Neural cell (in vitro differentiated cells): ENCODE data around the gene VPS26A. TPM values are rescaled to one million over a fixed set of nuclear protein-coding genes. Genes with fewer than 3 reads are reported as not detected.

Experiments used
- H2AFZ ChIP-seq: fragments of 200-600, 300-800 bp; sonication (generic), shearing (Covaris generic); 2 replicates; pipeline ENCODE4 v1.6.0; 2014; ENCODE audit warnings: low read depth, mild to moderate bottlenecking, antibody characterized with exemption, low read length, moderate library complexity
- H3F3A ChIP-seq: fragments of 200-600 bp; shearing (Covaris generic); 2 replicates; pipeline ENCODE4 v1.6.1; 2016; ENCODE audit warnings: mild to moderate bottlenecking, moderate library complexity, mixed read lengths, antibody characterized with exemption, low read length; ENCODE audit not compliant: insufficient read depth, poor library complexity, severe bottlenecking
- H3K27ac ChIP-seq: fragments of 200-600, 300-800 bp; sonication (generic), shearing (Covaris generic); 2 replicates; pipeline ENCODE4 v1.5.1; 2014; ENCODE audit warnings: mild to moderate bottlenecking, low read length, moderate library complexity
- H3K27me3 ChIP-seq: fragments of 300-800, 200-600 bp; sonication (generic), shearing (Covaris generic); 2 replicates; pipeline ENCODE4 v1.6.0; 2014; ENCODE audit warnings: mild to moderate bottlenecking, low read depth, low read length, moderate library complexity; ENCODE audit not compliant: insufficient read depth
- H3K36me3 ChIP-seq: fragments of 300-800, 200-600 bp; sonication (generic), shearing (Covaris generic); 2 replicates; pipeline ENCODE4 v1.5.1; 2014; ENCODE audit warnings: mild to moderate bottlenecking, antibody characterized with exemption, low read length, moderate library complexity; ENCODE audit not compliant: insufficient read depth
- H3K4me2 ChIP-seq: fragments of 300-800, 200-600 bp; sonication (generic), shearing (Covaris generic); 2 replicates; pipeline ENCODE4 v1.6.0; 2014; ENCODE audit warnings: mild to moderate bottlenecking, low read length
- H3K4me3 ChIP-seq: fragments of 300-800, 200-600 bp; sonication (generic), shearing (Covaris generic); 2 replicates; pipeline ENCODE4 v1.5.1; 2014; ENCODE audit warnings: mild to moderate bottlenecking, low read length, moderate library complexity
- H3K79me2 ChIP-seq: fragments of 200-600 bp; shearing (Covaris generic); replicated peaks from 2 replicates; pipeline ENCODE4 v1.6.0; 2014; ENCODE audit warnings: mild to moderate bottlenecking, low read length, moderate library complexity; ENCODE audit not compliant: insufficient read depth
- H3K9ac ChIP-seq: fragments of 300-800, 200-600 bp; sonication (generic), shearing (Covaris generic); 2 replicates; pipeline ENCODE4 v1.6.1; 2016; ENCODE audit warnings: mild to moderate bottlenecking, low read length, mixed read lengths
- H3K9me2 ChIP-seq: fragments of 200-600 bp; shearing (Covaris generic); 2 replicates; pipeline ENCODE4 v1.6.1; 2016; ENCODE audit warnings: mild to moderate bottlenecking, low read length, mixed read lengths; ENCODE audit not compliant: insufficient read depth
- H3K9me3 ChIP-seq: fragments of 200-600, 300-800 bp; sonication (generic), shearing (Covaris generic); 2 replicates; pipeline ENCODE4 v1.6.1; 2016; ENCODE audit warnings: mild to moderate bottlenecking, mixed run types, low read length, moderate library complexity, mixed read lengths
- H4K20me1 ChIP-seq: fragments of 200-600 bp; shearing (Covaris generic); 2 replicates; pipeline ENCODE4 v1.6.1; 2016; ENCODE audit warnings: mild to moderate bottlenecking, mixed run types; ENCODE audit not compliant: insufficient read depth
- CTCF ChIP-seq: fragments of 450-650 bp; IDR thresholded peaks from 2 replicates; pipeline ENCODE4 v1.5.1; 2014; ENCODE audit warnings: antibody characterized with exemption, mild to moderate bottlenecking, moderate library complexity; ENCODE audit not compliant: poor library complexity, severe bottlenecking
- EP300 ChIP-seq: fragments of 450-650 bp; conservative IDR thresholded peaks from 2 replicates; pipeline ENCODE4 v1.6.1; 2014; ENCODE audit warnings: antibody characterized with exemption, mild to moderate bottlenecking, moderate library complexity; ENCODE audit not compliant: poor library complexity, severe bottlenecking
- EZH2 ChIP-seq: fragments of 200-600, 300-800 bp; shearing (Covaris generic), sonication (generic); IDR thresholded peaks from 2 replicates; pipeline ENCODE4 v1.6.1; 2014; ENCODE audit warnings: antibody characterized with exemption, low read length, borderline replicate concordance, mild to moderate bottlenecking; ENCODE audit not compliant: insufficient read depth, poor library complexity, severe bottlenecking
- MXI1 ChIP-seq: fragments of 450-650 bp; conservative IDR thresholded peaks from 2 replicates; pipeline ENCODE4 v1.6.1; 2014; ENCODE audit warnings: antibody characterized with exemption, mild to moderate bottlenecking; ENCODE audit not compliant: poor library complexity, severe bottlenecking
- POLR2AphosphoS5 ChIP-seq: IDR thresholded peaks from 2 replicates; pipeline ENCODE4 v1.6.1; 2012
- RAD21 ChIP-seq: fragments of 450-650 bp; conservative IDR thresholded peaks from 2 replicates; pipeline ENCODE4 v1.6.1; 2014; ENCODE audit warnings: antibody characterized with exemption, mild to moderate bottlenecking, moderate library complexity
- REST ChIP-seq: IDR thresholded peaks from 2 replicates; pipeline ENCODE4 v1.6.1; 2012; ENCODE audit warnings: borderline replicate concordance
- SMC3 ChIP-seq: fragments of 450-650 bp; conservative IDR thresholded peaks from 2 replicates; pipeline ENCODE4 v1.6.1; 2014; ENCODE audit warnings: antibody characterized with exemption, mild to moderate bottlenecking, moderate library complexity; ENCODE audit not compliant: poor library complexity
- TAF1 ChIP-seq: IDR thresholded peaks from 2 replicates; pipeline ENCODE4 v1.6.1; 2012; ENCODE audit warnings: low read depth
- polyA plus RNA-seq: library from polyadenylated mRNA; depleted of rRNA; stranded (reverse); fragments of >200 nt; gene quantifications from 2 replicates; pipeline ENCODE4 v1.2.3, GENCODE V29; 2014

VPS26A gene
- polyA plus RNA-seq, 1 donor from 2014 or later, result 48.9 TPM

- Histone ChIP-seq H3K4me3 (peak overlapping the region; percentile 96), H3F3A (peaks cover 10% of the 10 kb centered on the region), H3K9me3 (no peaks in the 10 kb centered on the region), H3K36me3 (no peaks in the 10 kb centered on the region), H3K9me2 (no peaks in the 10 kb centered on the region), H3K4me2 (peak overlapping the region; percentile 82), H3K27me3 (no peaks in the 10 kb centered on the region), H3K79me2 (peaks cover 45% of the 10 kb centered on the region), H3K9ac (peak overlapping the region; percentile 80), H3K27ac (no peak overlapping the region), H2AFZ (no peak overlapping the region), H4K20me1 (no peaks in the 10 kb centered on the region)
- TF ChIP-seq SMC3, result no peak
- TF ChIP-seq EZH2, result no peak
- no peak for TF ChIP-seq TAF1
- TF ChIP-seq REST, result no peak
- TF ChIP-seq RAD21, result no peak
- TF ChIP-seq EP300, result no peak
- no peak for TF ChIP-seq POLR2AphosphoS5
- no peak for TF ChIP-seq MXI1
- TF ChIP-seq CTCF, result no peak
Observed at GRCh38 chr10:69125554-69125953, 1.6 kb downstream of the VPS26A start.

- H3K4me2 ChIP-seq, result no peak overlapping the region
- H4K20me1 ChIP-seq, result no peaks in the 10 kb centered on the region
- H3F3A ChIP-seq, result no peaks in the 10 kb centered on the region
- no peak for TF ChIP-seq SMC3
- no peak for TF ChIP-seq REST
- no peak for TF ChIP-seq CTCF
- no peak for TF ChIP-seq EP300
- TF ChIP-seq RAD21, result no peak
- TF ChIP-seq POLR2AphosphoS5, result no peak
- no peak for TF ChIP-seq MXI1
- TF ChIP-seq EZH2, result no peak
- no peak for TF ChIP-seq TAF1
- H3K4me3 ChIP-seq, result no peak overlapping the region
- no peaks in the 10 kb centered on the region for H3K27me3 ChIP-seq
- no peaks in the 10 kb centered on the region for H3K9me2 ChIP-seq
- H3K36me3 ChIP-seq, result no peaks in the 10 kb centered on the region
- no peak overlapping the region for H3K27ac ChIP-seq
- H2AFZ ChIP-seq, result no peak overlapping the region
- peaks cover 55% of the 10 kb centered on the region for H3K79me2 ChIP-seq
- no peaks in the 10 kb centered on the region for H3K9me3 ChIP-seq
- H3K9ac ChIP-seq, result no peak overlapping the region
Observed at GRCh38 chr10:69130251-69130650, 6.3 kb downstream of the VPS26A start.
